GM21723 (cell line): Measurements from ENCODE around the gene SH2B3.

Experiments
- ATAC-seq: cut with Tn5 transposase; IDR thresholded peaks from one replicate; pipeline ENCODE4 v1.9.1; 2021; ENCODE audit warnings: mild to moderate bottlenecking, moderate library complexity; ENCODE audit not compliant: unreplicated experiment

SH2B3 gene

DNA sequence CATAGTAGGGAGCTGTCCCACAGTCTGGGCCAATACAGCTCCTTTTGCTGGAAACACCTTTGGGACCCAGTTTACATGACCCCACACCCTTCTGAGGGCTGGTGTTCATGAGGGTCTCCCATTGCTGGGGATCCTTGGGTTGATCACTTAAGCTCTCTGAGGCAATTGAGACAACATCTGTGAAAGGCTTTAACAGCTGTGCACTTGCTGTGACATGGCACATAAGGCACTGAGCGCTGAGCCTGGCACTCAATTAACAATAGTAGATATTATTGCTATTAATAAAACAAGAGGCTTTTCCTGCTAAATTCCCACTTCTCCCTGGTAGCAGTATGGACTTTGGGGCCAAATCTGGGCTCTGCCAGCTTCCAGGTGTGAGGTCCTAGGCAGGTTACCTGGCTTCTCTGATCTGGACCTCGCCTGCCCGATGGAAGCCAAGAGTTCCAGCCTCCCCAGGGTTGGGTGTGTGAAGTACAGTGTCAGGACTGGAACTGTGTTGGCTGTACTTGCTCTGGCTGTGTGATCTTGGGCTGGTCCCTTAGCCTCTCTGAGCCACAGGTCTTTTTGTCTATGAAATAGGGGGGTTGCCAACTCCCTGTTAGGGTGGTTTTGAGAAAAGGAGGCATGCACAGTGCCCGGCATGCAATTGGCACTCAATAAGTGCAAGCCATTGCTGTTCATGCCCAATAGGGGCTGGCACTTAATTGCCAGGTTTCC lies 3.1 kb downstream of the SH2B3 start:
- ATAC-seq: no peak

DNA sequence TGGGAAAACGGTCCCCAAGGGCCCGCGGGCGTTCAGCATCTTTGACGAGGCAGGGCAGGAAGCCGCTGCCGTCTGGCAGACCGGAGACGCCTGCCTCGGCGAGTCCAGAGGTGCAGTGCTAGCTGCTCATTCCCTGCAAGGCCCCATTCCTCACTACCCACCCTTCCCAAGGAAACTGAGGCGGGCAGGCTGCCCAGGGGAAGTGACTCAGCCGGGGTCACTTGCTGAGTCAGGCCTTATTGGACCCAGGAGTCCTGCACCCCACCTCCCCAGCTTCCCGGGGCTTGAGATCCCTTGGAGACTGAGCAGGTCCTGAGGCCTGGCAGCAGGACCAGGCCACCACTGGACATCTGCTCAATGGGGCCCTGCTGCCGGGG lies 3.7 kb downstream of the SH2B3 start:
- no peak for ATAC-seq

DNA sequence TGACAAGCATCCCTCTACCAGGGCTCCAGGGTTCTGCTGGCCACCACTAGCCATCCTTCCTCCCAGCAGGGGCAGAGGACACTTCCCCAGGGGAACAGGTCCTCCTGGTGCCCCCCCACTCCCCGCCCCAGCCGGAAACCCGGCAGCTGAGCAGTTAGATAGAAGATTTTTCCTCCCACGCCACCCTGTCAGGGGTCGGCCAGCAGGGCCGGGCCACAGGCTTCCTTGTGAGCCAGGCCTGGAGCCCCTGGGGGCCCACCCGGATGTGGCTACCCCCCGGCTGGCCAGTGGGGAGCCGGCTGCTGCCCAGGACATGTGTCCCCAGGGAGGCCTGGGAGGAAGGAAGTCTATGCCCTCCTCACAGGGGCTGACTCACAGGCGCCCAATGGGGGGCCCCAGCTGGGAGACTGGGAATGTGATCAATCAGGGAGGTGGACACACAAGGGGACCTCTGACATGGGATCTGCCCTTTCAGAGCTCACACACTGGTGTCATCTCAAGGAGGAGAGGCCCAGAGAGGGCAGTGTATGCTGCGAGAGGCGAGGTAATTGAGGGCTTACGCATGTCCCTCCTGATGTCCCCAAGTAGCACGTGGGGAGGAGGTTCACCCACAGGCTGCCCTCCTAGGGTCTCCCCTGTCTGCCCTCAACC lies 4.2 kb downstream of the SH2B3 start:
- ATAC-seq: no peak

DNA sequence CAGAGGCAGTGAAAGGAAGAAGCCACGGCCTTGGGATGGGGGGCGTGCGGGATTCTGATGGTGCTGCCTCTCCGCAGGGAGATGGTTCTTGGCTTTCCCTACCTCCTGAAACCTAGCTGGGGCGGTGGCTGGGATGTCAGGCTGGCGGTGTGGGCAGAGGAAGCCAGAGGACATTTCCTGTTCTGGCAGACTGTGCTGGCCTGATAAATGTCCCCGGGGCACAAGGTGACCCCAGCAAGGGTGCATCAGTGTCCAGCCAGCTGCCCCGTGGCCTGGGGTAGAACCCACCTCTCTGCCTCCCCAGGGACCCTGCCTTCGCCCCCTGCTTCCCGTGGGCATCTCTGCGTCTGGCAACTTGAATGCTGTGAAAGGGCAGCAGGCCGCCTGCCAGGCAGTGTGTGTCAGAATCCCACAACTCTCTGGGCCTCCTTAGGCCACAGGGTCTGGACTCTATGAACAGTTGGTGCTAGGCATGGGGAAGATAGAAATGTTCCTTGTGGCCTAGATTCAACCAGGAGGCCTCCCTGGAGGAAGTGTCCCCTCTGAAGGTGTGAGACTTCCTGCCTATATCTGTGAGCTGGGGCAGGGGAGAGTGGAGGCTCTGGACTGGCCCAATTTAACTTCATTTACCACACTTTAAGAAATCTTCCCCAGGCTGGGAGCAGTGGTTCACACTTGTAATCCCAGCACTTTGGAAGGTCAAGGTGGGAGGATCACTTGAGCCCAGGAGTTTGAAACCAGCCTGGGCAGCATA lies 4.9 kb downstream of the SH2B3 start:
- ATAC-seq: no peak

DNA sequence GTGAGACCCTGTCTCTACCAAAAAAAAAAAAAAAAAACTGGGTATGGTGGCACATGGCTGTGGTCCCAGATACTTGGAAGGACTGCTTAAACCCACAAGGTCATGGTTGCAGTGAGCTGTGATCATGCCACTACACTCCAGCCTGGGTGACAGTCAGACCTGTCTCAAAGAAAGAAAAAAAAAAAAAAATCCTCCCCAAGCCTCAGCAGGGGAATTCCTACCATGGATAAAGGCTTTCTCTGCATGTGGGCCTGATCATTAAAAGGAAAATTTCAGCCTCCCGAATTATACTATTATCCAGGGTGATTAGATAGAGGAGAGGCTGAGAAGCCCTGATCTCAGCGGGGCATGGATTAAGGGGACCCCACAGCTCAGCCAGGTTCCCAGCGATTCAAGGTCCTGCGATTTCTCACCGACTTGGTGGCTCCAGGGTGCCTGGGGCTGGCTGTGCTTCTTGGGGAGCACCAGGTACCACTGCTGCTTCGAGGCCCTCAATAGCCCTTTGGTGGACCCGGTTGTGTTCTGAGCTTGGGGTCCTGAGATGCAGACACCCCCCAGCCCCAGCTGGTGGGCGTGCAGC lies 5.6 kb downstream of the SH2B3 start:
- no peak for ATAC-seq

DNA sequence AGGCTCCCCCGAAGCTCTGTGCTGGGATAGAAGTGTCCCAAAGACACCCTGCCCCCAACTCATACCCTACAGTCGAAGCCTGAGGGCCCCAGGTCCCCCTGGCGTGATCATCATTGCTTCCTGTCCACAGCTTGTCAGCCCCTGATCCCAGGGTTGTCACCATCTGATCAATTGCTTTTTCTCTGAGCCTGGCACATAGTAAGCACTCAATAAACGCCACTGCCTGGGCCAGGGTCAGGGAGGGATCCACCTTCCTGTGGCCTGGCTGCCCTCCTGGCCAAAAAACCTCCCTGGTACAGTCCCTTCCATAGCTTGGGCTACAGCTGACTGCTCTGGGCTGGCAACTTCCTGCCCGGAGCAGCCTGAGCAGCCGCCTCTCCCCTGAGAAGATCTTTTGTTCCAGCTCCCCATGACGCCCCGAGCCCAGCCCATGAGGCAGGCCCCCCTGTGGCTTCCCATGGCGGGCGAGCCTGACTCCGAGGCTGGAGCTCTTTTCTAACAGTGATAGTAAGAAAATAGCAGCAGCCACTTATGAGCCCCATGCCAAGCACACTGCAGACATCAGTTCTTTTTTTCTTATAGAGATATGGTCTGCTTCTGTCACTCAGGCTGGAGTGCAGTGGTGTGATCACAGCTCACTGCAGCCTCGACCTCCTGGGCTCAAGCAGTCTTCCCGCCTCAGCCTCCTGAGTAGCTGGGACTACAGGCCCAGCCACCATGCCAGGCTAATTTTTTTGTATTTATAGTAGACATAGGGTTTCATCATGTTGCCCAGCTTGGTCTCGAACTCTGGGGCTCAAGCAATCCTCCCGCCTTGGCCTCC lies 6.5 kb downstream of the SH2B3 start:
- ATAC-seq: no peak

DNA sequence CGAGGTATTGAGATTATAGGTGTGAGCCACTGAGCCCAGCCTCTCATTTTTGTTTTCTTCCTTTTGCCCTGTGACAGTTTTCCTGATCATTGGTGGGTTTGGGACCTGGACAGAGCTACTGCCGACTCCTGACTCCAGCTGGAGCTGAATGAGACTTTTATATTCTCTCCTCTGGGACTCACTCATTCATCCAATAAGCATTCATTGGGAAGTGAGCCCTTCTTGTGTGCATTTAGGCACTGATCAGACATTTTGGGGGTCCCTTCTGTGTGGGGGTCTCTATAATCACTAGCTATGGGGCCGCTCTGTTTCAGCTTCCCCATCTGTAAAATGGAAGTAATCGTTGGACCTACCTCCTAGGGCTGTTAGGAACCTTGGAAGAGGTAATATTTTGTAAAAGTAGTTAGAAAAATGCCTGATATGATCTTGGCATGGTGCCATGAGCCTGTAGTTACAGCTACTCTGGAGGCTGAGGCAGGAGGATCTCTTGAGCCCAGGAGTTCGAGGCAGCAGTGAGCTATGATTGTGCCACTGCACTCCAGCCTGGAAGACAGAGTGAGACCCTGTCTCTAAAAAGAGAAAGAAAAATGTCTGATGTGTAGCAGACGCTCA lies 7.2 kb downstream of the SH2B3 start:
- ATAC-seq: no peak

DNA sequence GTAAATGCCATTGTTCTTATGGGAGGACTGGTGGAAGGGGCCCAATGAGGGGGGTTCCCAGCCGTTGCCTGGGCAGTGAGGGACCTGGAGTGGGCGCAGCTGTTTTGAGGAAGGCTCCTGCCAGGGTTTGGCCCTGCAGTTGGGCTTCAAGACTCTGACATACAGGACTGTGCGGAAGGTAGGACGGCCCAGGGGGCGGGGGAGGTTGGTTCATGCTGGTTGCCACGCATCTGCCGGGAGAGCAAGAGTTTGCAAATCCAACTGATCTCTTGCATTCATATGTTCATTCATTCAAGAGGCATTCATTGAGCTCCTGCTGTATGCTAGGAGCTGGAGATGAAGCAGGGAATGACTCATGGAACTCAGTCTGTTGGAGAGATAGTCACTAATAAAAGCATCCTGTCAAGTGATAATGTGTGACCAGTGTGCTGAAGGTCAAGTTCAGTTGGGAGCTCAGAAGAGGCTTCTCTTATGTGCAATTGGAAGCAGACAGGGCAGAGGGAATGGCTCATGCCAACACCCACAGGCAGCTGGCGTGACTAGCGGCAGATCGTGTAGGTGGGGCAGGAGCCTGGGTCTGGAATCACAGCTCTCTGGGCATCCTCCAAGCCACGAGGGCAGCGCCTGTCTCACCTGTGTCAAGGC lies 7.8 kb downstream of the SH2B3 start:
- ATAC-seq: no peak

DNA sequence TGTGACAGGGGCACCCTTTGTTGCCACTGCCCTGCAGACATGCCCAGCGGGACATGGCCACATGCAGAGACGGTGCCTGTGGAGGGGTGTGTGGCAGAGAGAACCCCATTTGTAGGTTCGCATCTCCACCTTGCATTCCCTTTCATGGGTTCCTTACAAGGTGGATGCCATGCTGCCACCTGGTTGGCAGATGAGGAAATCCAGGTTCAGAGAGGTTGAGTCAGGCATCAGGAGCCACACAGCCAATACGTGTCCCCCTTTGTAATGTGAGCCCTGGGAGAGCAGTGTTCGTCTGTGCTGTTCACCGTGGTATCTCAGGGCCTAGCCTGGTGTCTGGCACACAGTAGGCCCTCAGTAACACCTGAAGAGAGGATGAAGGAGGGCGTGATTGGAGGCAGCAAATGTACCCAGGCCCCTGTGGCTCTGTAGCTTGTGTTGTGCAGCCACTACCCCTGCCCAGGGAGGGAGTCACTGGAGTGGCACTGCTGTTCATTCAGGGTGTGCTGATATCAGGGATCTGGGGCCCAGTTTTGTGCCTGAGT lies 9.1 kb downstream of the SH2B3 start:
- ATAC-seq: no peak

DNA sequence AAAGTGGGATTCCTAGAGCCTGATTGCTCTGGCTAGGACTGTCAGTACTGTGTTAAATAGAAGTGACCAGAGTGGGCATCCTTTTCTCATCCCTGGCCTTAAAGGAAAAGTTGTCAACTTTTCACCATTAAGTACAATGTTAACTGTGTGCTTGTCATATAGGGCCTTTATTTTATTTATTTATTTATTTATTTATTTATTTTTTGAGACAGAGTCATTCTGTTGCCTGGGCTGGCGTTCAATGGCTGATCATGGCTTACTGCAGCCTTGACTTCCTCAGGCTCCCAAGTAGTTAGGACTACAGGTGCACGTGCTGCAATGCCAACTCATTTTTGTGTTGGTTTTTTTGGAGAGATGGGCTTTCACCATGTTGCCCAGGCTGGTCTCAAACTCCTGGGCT lies 11.6 kb downstream of the SH2B3 start:
- ATAC-seq: no peak

DNA sequence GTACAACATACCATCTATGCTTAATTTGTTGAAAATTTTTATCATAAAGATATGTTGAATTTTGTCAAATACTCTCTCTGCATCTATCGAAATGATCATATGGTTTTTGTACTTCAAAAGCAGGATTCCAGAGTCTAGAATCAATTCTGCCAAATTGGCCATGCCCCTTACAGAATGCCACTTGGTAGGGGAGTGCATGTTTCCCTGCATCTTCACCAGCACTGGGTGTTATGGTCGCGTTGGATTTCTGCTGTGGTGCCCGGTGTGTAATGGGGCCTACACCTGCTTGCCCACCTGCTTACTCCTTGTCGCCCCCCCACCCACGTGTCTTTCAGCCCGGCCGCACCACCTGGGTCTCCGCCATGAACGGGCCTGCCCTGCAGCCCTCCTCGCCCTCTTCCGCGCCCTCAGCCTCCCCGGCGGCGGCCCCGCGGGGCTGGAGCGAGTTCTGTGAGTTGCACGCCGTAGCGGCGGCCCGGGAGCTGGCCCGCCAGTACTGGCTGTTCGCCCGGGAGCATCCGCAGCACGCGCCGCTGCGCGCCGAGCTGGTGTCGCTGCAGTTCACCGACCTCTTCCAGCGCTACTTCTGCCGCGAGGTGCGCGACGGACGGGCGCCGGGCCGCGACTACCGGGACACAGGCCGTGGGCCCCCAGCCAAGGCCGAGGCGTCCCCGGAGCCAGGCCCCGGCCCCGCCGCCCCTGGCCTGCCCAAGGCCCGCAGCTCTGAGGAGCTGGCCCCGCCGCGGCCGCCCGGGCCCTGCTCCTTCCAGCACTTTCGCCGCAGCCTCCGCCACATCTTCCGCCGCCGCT lies 12.3 kb downstream of the SH2B3 start:
- no peak for ATAC-seq

DNA sequence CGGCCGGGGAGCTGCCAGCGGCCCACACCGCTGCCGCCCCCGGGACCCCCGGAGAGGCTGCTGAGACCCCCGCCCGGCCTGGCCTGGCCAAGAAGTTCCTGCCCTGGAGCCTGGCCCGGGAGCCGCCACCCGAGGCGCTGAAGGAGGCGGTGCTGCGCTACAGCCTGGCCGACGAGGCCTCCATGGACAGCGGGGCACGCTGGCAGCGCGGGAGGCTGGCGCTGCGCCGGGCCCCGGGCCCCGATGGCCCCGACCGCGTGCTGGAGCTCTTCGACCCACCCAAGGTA lies 12.8 kb downstream of the SH2B3 start:
- ATAC-seq: no peak

DNA sequence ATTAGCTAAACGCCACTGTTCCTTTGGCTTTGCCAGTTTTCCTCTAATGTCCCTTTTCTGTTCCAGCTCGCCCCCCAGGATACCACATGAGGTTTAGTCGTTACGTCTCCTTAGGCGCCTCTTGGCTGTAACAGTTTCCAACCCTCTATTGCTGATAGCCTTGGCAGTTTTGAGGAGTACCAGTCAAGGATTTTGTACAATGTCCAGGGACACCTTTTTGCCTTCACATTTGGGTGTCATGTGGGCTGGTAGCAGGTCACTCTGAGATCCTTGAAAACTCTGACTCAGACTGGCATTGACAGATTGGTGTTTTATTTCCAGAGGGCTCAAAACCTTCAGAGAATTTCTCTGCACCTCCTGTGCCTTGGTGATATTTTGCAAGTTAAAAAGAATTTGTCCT lies 14.1 kb downstream of the SH2B3 start:
- no peak for ATAC-seq

DNA sequence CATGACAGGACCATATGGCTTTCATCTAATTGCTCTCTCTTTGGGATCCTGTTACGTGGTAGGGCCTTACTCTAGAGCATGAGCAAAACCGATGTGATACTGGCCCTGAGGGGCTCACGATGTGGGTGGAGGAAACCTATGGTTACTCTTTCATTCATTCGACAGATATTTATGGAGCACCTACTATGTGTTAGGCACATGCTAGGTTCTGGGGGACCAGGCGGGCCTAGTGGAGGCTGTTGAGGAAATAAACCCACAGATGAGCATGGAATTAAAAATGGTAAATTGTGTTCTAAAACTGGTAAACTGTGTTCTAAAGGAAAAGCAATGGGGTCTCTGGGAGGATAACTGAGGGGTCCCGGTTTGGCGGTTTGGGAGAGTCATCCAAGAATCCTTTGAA lies 14.8 kb downstream of the SH2B3 start:
- ATAC-seq: no peak

DNA sequence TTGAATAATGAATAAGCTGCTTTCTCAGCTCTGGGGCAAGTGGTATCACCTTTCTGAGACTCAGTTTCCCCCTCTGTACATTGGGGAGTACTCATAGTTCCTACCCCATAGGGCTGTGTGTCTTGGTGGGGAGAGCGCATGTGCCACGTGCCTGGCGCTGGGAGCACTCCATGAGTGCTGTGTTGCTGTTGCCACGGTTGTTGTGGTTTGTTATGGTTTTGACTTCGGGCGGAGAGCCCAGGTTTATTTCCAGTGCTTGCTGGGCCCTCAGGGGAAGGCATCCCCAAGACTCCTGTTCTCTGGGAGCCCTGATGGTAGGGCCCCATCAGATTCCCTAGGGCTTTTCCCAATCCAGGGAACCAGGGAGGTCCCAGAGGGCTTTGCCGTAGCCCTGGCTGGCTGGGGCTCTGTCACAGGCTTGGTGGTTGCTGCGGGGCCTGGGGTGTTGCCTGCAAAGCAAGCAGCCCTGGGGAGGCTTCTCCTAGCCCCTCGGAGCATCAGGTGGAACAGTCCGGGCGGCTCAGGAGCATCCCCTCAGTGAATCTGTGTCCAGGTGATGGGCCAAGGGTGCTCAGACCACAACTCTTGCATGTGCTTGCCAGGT lies 18.6 kb downstream of the SH2B3 start:
- no peak for ATAC-seq

DNA sequence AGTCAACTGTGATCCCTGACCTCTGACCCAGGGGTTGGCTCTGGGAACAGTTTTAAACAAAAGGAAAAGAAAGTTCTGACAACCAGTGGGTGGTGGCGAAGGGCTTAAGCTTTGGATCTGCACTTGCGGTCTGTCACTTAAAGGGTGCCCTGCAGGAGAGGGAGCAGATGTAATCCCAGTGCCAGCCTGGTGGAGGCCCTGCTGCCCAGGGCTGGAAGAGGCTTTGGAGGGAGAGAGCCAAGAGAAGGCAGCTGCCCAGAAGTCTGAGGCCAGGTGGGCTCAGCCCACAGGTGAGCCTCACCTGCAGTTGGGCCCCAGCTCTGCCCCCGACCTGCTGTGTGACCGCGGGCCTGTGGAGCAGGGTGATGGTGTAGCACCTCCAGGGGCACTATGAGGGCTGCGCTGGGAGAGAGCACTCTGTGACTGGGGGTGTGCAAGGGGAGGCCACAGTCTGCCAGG lies 19.1 kb downstream of the SH2B3 start:
- ATAC-seq: no peak

DNA sequence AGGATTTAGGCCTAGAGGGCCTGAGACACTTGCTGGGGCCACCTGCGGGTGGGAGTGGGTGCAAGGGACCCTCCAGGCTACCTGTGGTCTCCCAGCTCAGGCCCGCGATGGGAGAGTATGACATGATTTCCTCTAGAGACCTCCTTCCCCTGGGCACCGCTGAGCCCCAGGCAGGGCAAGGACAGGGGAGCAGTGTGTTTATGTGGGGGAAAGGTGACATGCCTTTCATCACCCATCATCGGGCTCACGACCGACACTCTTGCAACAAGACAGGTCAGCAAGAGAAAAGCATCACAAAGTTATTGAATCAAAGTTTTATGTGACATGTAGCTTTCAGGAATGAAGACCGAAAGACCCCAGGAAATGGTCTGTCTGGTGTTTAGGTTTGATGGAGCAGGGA lies 19.9 kb downstream of the SH2B3 start:
- no peak for ATAC-seq

DNA sequence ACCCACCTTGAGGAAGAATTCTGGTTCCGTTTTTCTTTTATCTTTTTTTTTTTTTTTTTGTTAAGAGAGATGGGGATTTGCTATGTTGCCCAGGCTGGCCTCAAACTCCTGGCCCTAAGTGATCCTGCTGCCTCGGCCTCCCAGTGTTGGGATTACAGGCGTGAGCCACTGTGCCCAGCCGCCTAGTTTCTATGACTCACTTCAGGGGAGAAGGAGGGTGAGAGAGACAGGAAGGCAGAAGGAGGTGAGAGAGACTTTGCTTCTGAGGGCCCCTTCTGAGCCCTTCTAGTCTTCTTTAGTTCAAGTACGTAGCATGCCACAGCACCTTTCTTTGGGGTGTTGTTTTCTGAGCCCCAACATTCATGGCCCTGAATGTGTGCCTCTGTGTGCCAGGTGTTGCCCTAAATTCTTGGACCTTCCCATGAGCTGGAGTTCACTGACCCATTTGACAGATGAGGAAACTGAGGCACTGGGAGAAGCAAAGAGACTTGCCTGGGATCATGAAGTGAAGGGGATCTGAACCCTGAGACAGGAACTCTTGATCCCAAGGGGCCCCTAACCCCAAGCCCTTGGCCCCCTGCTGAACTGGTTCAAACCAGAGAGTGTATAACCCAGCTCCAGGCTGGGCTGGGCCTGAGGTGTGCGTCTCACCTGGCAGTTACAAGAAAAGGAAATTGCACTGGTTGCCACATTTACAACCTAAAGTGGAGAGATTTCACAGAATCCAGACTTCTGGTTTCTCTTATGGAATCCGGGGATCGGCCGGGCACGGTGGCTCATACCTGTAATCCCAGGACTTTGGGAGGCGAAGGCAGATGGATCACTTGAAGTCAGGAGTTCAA lies 20.8 kb downstream of the SH2B3 start:
- no peak for ATAC-seq
